AG04450 (cell line): ENCODE results near the gene DENND1B. TPM values are rescaled to one million over a fixed set of nuclear protein-coding genes. Genes with fewer than 3 reads are reported as not detected.

Experiments used
- CTCF ChIA-PET: fragments of 300-600, 350-600 bp; formaldehyde crosslinking; extraction: SDS; loops from one replicate; lab custom pipeline; 2022; ENCODE audit warnings: antibody characterized with exemption, inconsistent platforms; lab: Charles Lee
- POLR2A ChIA-PET: fragments of 350-600 bp; formaldehyde crosslinking; extraction: SDS; loops from one replicate; lab custom pipeline; 2021; ENCODE audit warnings: antibody characterized with exemption, inconsistent platforms; lab: Yijun Ruan, JAX
- DNase-seq: peaks from one replicate; pipeline ENCODE4 v3.0.0-alpha.2; 2011; ENCODE audit warnings: low read depth, low spot score
- H3K27ac ChIP-seq: one replicate; pipeline ENCODE4 v1.5.1; 2012; ENCODE audit warnings: low read depth, low read length, control low read depth
- H3K27me3 ChIP-seq: one replicate; pipeline ENCODE4 v1.6.0; 2012; ENCODE audit warnings: low read length; ENCODE audit not compliant: control insufficient read depth, insufficient read depth
- H3K4me3 ChIP-seq: 2 replicates; pipeline ENCODE4 v1.5.1; 2011; ENCODE audit warnings: mild to moderate bottlenecking, low read depth, low read length, control low read depth
- H3K9me3 ChIP-seq: 2 replicates; pipeline ENCODE4 v1.5.1; 2012; ENCODE audit warnings: low read length; ENCODE audit not compliant: control insufficient read depth, insufficient read depth
- polyA plus RNA-seq: library from polyadenylated mRNA; depleted of rRNA; stranded (reverse); fragments of >200 nt; gene quantifications from 2 replicates; pipeline ENCODE4 v1.2.3, GENCODE V29; 2011
- TF ChIP-seq, protein P1 (sequence below): IDR thresholded peaks from 2 replicates; pipeline ENCODE4 v1.5.1; 2011; ENCODE audit warnings: low read depth, low read length, control low read depth, inconsistent platforms

Gene DENND1B
- polyA plus RNA-seq, 1 experiment: 17.7 TPM

- no peaks in the 10 kb centered on the region for H3K9me3 ChIP-seq
- ChIA-PET POLR2A (no interaction called here), CTCF (interaction anchor here (0.6 kb wide), 1 partner anchor 1077 kb away, joined by 5 read pairs; no protein-coding TSS in a partner anchor)
- H3K4me3 ChIP-seq: no peak overlapping the region
- no peaks in the 10 kb centered on the region for H3K27me3 ChIP-seq
- H3K27ac ChIP-seq: no peak overlapping the region
- TF ChIP-seq, protein P1, sequence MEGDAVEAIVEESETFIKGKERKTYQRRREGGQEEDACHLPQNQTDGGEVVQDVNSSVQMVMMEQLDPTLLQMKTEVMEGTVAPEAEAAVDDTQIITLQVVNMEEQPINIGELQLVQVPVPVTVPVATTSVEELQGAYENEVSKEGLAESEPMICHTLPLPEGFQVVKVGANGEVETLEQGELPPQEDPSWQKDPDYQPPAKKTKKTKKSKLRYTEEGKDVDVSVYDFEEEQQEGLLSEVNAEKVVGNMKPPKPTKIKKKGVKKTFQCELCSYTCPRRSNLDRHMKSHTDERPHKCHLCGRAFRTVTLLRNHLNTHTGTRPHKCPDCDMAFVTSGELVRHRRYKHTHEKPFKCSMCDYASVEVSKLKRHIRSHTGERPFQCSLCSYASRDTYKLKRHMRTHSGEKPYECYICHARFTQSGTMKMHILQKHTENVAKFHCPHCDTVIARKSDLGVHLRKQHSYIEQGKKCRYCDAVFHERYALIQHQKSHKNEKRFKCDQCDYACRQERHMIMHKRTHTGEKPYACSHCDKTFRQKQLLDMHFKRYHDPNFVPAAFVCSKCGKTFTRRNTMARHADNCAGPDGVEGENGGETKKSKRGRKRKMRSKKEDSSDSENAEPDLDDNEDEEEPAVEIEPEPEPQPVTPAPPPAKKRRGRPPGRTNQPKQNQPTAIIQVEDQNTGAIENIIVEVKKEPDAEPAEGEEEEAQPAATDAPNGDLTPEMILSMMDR: no peak
- no peak for DNase-seq
These were observed 288.3 kb downstream of the DENND1B start for GRCh38 chr1:197486946-197487345.

- ChIA-PET POLR2A (no interaction called here), CTCF (interaction anchor here (1.0 kb wide), 1 partner anchor 37 kb away, joined by 3 read pairs; no protein-coding TSS in a partner anchor)
- DNase-seq: no peak
- TF ChIP-seq, protein P1: no peak
- H3K27me3 ChIP-seq: no peaks in the 10 kb centered on the region
- no peak overlapping the region for H3K27ac ChIP-seq
- no peak overlapping the region for H3K4me3 ChIP-seq
- H3K9me3 ChIP-seq: no peaks in the 10 kb centered on the region
These were observed 289.5 kb downstream of the DENND1B start for GRCh38 chr1:197485790-197486189.

DNA sequence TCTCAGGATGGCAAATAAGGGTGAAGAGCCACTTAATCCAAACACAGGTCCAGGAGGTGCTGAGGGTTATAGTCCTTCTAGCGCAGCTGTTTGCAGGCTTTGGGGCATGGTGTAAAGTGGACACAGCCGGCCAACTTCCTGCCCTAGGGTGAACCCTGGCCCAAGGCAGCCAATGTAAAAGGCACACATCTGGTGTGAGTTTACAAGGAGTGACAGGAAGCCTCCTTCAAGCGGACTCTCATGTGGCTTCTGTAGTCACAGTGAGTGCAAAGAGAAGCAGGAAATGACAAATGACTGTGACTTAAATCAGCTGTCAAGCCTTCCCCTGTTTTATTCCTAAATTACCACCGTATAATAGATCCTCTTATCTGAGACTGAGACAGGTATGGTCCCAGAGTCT, 294.2 kb downstream of the DENND1B start:
- Histone ChIP-seq H3K27me3 (no peaks in the 10 kb centered on the region), H3K27ac (no peak overlapping the region), H3K9me3 (no peaks in the 10 kb centered on the region), H3K4me3 (no peak overlapping the region)
- TF ChIP-seq, protein P1: no peak
- CTCF ChIA-PET: no interaction called here
- DNase-seq: no peak
- POLR2A ChIA-PET: no interaction called here

DNA sequence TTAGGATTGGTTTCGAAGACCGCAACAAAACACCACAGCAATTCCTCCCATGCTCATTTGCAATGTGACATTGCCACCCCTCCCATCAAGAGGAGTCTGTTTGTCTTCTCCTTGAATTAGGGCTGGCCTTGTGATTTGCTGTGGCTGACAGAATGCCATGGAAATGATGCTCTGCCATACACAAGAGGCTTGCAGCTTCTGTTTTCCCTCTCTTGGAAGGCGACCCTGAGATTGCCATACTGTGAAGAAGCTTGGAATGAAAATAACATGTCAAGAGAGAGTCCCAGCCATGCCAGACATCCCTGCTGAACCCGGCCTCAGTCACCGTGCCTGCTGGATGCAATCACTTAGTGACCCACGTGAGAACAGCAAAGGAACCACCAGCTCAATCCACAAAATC, 294.8 kb downstream of the DENND1B start:
- ChIA-PET CTCF (no interaction called here), POLR2A (no interaction called here)
- TF ChIP-seq, protein P1: no peak
- Histone ChIP-seq H3K9me3 (no peaks in the 10 kb centered on the region), H3K4me3 (no peak overlapping the region), H3K27me3 (no peaks in the 10 kb centered on the region), H3K27ac (no peak overlapping the region)
- DNase-seq: no peak

GRCh38 chr1:197472141-197472540, 303.1 kb downstream of the DENND1B start:
- DNase-seq: no peak
- TF ChIP-seq, protein P1: no peak
- no peaks in the 10 kb centered on the region for H3K9me3 ChIP-seq
- CTCF ChIA-PET: no interaction called here
- no peaks in the 10 kb centered on the region for H3K27me3 ChIP-seq
- H3K4me3 ChIP-seq: no peak overlapping the region
- POLR2A ChIA-PET: no interaction called here
- H3K27ac ChIP-seq: no peak overlapping the region
